Measurements from ENCODE around the gene SLC10A7.

SLC10A7 gene

DNA sequence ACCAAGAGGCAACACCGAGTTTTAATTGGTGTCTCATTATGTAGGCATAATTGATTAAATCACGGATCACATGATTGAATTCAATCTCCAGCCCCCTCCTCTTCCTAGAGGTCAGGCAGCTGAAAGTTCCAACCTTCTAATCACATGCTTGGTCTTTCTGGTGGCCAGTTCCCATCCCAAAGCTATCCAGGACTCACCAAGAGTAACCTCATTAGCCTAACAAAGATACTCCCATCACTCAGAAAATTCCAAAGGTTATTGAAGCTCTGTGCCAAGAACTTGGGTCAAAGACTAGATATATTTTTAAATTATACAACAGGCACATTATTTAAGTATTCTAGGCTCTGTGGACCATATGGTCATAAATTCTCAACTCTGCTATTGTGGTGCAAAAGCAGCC, 65.1 kb downstream of the SLC10A7 start:
- Histone ChIP-seq H3K27me3 (ENCODE audit: control insufficient read depth, insufficient read depth, low read length) (no peaks in the 10 kb centered on the region), H3K36me3 (ENCODE audit: control insufficient read depth, insufficient read depth, low read length) (no peaks in the 10 kb centered on the region), H3K4me1 (ENCODE audit: control insufficient read depth, insufficient read depth, low read length) (no peaks in the 10 kb centered on the region), H3K9ac (ENCODE audit: low read length) (no peak overlapping the region), H3K4me3 (ENCODE audit: low read length) (no peak overlapping the region), H3K9me3 (ENCODE audit: control insufficient read depth, low read length) (no peaks in the 10 kb centered on the region)

DNA sequence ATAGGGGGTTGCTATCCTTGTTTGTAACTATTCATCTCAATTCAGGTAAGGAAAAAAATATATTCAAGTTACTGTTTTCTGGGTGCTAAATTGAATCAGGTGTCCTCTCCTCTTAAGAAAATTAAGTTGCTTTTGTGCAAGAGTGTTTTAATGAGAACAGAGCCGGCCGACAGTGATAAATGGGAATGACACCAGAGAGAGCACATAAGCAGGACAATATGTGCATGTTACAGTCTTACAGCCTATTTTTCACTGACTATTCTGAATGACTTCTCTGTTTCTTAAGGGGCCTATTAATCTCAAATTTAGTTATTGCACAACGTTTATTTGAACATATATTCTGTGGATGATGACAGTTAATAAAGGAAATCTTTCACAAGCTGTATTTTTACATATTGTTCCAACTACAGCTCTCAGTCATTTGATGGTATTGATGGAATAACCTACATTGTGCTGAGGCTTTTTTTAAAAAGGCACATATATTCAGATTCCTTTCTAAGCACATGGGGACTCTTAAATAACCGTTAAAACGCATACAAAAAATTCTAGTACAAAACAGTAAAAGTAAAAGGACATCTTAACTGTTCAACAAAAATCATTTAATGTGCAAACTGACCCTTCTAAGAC, 68.4 kb downstream of the SLC10A7 start:
- no peak overlapping the region for H3K4me3 ChIP-seq (ENCODE audit: low read length)
- H3K27me3 ChIP-seq (ENCODE audit: control insufficient read depth, insufficient read depth, low read length), result no peaks in the 10 kb centered on the region
- H3K36me3 ChIP-seq (ENCODE audit: control insufficient read depth, insufficient read depth, low read length), result no peaks in the 10 kb centered on the region
- H3K9ac ChIP-seq (ENCODE audit: low read length), result no peak overlapping the region
- no peaks in the 10 kb centered on the region for H3K4me1 ChIP-seq (ENCODE audit: control insufficient read depth, insufficient read depth, low read length)
- H3K9me3 ChIP-seq (ENCODE audit: control insufficient read depth, low read length), result no peaks in the 10 kb centered on the region

GRCh38 chr4:146450524-146450923, 71.2 kb downstream of the SLC10A7 start:
- Histone ChIP-seq H3K4me3 (ENCODE audit: low read length) (no peak overlapping the region), H3K27me3 (ENCODE audit: control insufficient read depth, insufficient read depth, low read length) (no peaks in the 10 kb centered on the region), H3K9me3 (ENCODE audit: control insufficient read depth, low read length) (no peaks in the 10 kb centered on the region), H3K36me3 (ENCODE audit: control insufficient read depth, insufficient read depth, low read length) (no peaks in the 10 kb centered on the region), H3K4me1 (ENCODE audit: control insufficient read depth, insufficient read depth, low read length) (no peaks in the 10 kb centered on the region), H3K9ac (ENCODE audit: low read length) (no peak overlapping the region)

GRCh38 chr4:146446555-146446954, 75.2 kb downstream of the SLC10A7 start:
- H3K36me3 ChIP-seq (ENCODE audit: control insufficient read depth, insufficient read depth, low read length), result no peaks in the 10 kb centered on the region
- no peaks in the 10 kb centered on the region for H3K4me1 ChIP-seq (ENCODE audit: control insufficient read depth, insufficient read depth, low read length)
- H3K9me3 ChIP-seq (ENCODE audit: control insufficient read depth, low read length), result no peaks in the 10 kb centered on the region
- H3K27me3 ChIP-seq (ENCODE audit: control insufficient read depth, insufficient read depth, low read length), result no peaks in the 10 kb centered on the region
- no peak overlapping the region for H3K4me3 ChIP-seq (ENCODE audit: low read length)
- no peak overlapping the region for H3K9ac ChIP-seq (ENCODE audit: low read length)

- Histone ChIP-seq H3K9ac (ENCODE audit: low read length) (no peak overlapping the region), H3K4me1 (ENCODE audit: control insufficient read depth, insufficient read depth, low read length) (no peaks in the 10 kb centered on the region), H3K27me3 (ENCODE audit: control insufficient read depth, insufficient read depth, low read length) (no peaks in the 10 kb centered on the region), H3K36me3 (ENCODE audit: control insufficient read depth, insufficient read depth, low read length) (no peaks in the 10 kb centered on the region), H3K4me3 (ENCODE audit: low read length) (no peak overlapping the region), H3K9me3 (ENCODE audit: control insufficient read depth, low read length) (no peaks in the 10 kb centered on the region)
Observed at GRCh38 chr4:146445198-146446150, 76.3 kb downstream of the SLC10A7 start.

DNA sequence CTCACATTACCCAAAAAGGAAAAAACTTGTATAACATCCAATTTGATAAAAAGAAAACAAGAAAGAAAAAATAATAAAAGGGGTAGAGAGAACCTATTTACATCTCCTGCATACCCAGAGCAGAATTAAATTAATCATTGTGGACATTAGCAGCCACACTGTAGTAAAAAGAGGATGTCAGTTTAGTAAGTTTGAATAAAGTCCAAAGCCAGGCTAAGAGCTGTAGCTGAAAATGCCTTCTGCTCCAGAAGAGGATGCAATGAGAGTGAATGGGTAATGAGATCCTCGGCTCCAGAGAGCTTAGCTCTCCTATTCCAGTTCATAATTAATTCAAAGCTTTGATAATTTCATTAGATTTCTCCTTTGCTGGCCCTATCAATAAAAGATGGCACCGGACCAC, 78.2 kb downstream of the SLC10A7 start:
- H3K9me3 ChIP-seq (ENCODE audit: control insufficient read depth, low read length), result no peaks in the 10 kb centered on the region
- H3K4me3 ChIP-seq (ENCODE audit: low read length), result no peak overlapping the region
- H3K4me1 ChIP-seq (ENCODE audit: control insufficient read depth, insufficient read depth, low read length), result no peaks in the 10 kb centered on the region
- H3K27me3 ChIP-seq (ENCODE audit: control insufficient read depth, insufficient read depth, low read length), result no peaks in the 10 kb centered on the region
- no peaks in the 10 kb centered on the region for H3K36me3 ChIP-seq (ENCODE audit: control insufficient read depth, insufficient read depth, low read length)
- no peak overlapping the region for H3K9ac ChIP-seq (ENCODE audit: low read length)

- no peaks in the 10 kb centered on the region for H3K27me3 ChIP-seq (ENCODE audit: control insufficient read depth, insufficient read depth, low read length)
- no peak overlapping the region for H3K4me3 ChIP-seq (ENCODE audit: low read length)
- no peaks in the 10 kb centered on the region for H3K36me3 ChIP-seq (ENCODE audit: control insufficient read depth, insufficient read depth, low read length)
- no peaks in the 10 kb centered on the region for H3K4me1 ChIP-seq (ENCODE audit: control insufficient read depth, insufficient read depth, low read length)
- no peak overlapping the region for H3K9ac ChIP-seq (ENCODE audit: low read length)
- H3K9me3 ChIP-seq (ENCODE audit: control insufficient read depth, low read length), result no peaks in the 10 kb centered on the region
Observed at GRCh38 chr4:146442801-146443200, 78.9 kb downstream of the SLC10A7 start.

- no peaks in the 10 kb centered on the region for H3K9me3 ChIP-seq (ENCODE audit: control insufficient read depth, low read length)
- H3K9ac ChIP-seq (ENCODE audit: low read length), result no peak overlapping the region
- no peaks in the 10 kb centered on the region for H3K36me3 ChIP-seq (ENCODE audit: control insufficient read depth, insufficient read depth, low read length)
- no peaks in the 10 kb centered on the region for H3K27me3 ChIP-seq (ENCODE audit: control insufficient read depth, insufficient read depth, low read length)
- H3K4me3 ChIP-seq (ENCODE audit: low read length), result no peak overlapping the region
- no peaks in the 10 kb centered on the region for H3K4me1 ChIP-seq (ENCODE audit: control insufficient read depth, insufficient read depth, low read length)
Observed at GRCh38 chr4:146439999-146440398, 81.7 kb downstream of the SLC10A7 start.

- Histone ChIP-seq H3K27me3 (ENCODE audit: control insufficient read depth, insufficient read depth, low read length) (no peaks in the 10 kb centered on the region), H3K9ac (ENCODE audit: low read length) (no peak overlapping the region), H3K4me3 (ENCODE audit: low read length) (no peak overlapping the region), H3K4me1 (ENCODE audit: control insufficient read depth, insufficient read depth, low read length) (no peaks in the 10 kb centered on the region), H3K36me3 (ENCODE audit: control insufficient read depth, insufficient read depth, low read length) (no peaks in the 10 kb centered on the region), H3K9me3 (ENCODE audit: control insufficient read depth, low read length) (no peaks in the 10 kb centered on the region)
Observed at GRCh38 chr4:146439437-146439836, 82.3 kb downstream of the SLC10A7 start.

DNA sequence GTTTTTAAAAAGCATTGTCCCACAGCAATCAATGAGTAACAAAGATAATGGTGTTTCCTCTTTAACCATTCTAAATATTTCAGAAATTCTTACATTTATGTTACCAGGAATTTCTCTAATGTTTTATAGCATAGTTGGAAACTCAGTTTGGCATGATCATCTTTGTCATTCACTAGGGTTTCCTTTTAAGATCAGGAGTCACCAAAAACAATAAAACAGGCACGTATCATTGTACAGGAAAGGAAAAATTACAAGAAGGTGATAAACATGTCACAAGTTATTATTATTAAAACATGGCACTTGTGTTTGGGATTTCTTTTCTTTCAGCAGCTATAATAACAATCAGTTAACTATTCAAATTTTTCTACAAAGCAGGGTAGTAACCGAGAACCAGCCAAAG, 84.0 kb downstream of the SLC10A7 start:
- Histone ChIP-seq H3K27me3 (ENCODE audit: control insufficient read depth, insufficient read depth, low read length) (no peaks in the 10 kb centered on the region), H3K9me3 (ENCODE audit: control insufficient read depth, low read length) (no peaks in the 10 kb centered on the region), H3K4me3 (ENCODE audit: low read length) (no peak overlapping the region), H3K36me3 (ENCODE audit: control insufficient read depth, insufficient read depth, low read length) (no peaks in the 10 kb centered on the region), H3K9ac (ENCODE audit: low read length) (no peak overlapping the region), H3K4me1 (ENCODE audit: control insufficient read depth, insufficient read depth, low read length) (no peaks in the 10 kb centered on the region)

DNA sequence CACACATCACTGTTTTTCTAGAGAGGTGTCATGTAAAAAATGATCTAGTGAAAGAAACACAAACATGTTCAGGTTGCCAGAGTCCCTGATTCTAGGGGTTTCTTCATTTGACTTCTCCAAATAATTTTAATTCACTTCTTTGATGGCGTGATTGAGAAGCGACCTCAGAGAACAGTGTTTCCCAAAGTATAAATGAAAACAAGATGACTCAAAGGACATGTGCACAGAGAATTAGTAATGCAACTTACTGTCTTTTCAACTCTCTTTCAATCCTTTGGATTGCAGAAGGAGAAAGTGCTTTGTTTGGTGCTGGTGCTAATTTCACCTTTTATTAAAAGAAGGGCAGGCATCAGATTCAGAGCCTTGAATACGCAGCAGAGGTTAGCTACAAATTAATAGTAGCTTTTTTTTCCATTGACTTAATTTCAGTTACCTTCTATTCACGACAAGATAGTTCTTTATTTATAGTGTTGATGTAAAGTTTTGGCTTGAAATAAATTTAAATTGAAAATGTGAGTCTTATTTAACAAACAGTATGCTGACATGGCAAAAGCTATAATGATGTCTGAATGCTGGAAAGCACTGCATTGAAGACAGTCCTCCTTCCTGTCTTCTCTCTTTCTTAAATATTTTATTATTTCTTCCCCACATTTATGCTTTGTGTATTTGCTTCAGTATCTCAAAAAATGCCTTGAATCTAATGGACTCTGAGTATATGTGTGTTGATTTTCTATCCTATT, 85.1 kb downstream of the SLC10A7 start:
- no peaks in the 10 kb centered on the region for H3K4me1 ChIP-seq (ENCODE audit: control insufficient read depth, insufficient read depth, low read length)
- no peak overlapping the region for H3K9ac ChIP-seq (ENCODE audit: low read length)
- no peaks in the 10 kb centered on the region for H3K36me3 ChIP-seq (ENCODE audit: control insufficient read depth, insufficient read depth, low read length)
- no peak overlapping the region for H3K4me3 ChIP-seq (ENCODE audit: low read length)
- no peaks in the 10 kb centered on the region for H3K9me3 ChIP-seq (ENCODE audit: control insufficient read depth, low read length)
- H3K27me3 ChIP-seq (ENCODE audit: control insufficient read depth, insufficient read depth, low read length), result no peaks in the 10 kb centered on the region

DNA sequence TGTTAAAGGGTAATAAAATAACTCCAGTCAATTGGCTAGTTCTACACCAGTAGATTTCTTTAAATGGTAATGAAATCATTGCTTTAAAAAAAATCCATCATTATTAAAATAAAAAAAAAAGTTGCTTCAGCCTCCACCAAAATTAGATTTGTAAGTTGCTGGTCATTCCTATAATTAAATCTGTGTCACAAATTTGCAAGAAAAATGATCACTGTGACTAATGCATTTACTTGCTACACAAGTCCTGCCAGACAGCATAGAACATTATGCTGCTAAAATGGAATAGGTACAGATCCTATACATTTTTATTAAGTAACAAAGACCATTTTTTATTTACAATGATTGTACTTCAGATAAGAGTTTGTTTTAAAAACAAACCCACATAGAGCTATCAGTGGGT, 85.8 kb downstream of the SLC10A7 start:
- no peaks in the 10 kb centered on the region for H3K36me3 ChIP-seq (ENCODE audit: control insufficient read depth, insufficient read depth, low read length)
- no peak overlapping the region for H3K4me3 ChIP-seq (ENCODE audit: low read length)
- H3K9me3 ChIP-seq (ENCODE audit: control insufficient read depth, low read length), result no peaks in the 10 kb centered on the region
- H3K9ac ChIP-seq (ENCODE audit: low read length), result no peak overlapping the region
- H3K27me3 ChIP-seq (ENCODE audit: control insufficient read depth, insufficient read depth, low read length), result no peaks in the 10 kb centered on the region
- H3K4me1 ChIP-seq (ENCODE audit: control insufficient read depth, insufficient read depth, low read length), result no peaks in the 10 kb centered on the region

Data from mucosa of stomach (tissue), 1 donor.